ENCODE measurements around the gene INTS14. TPM values are rescaled to one million over a fixed set of nuclear protein-coding genes. Genes with fewer than 3 reads are reported as not detected.

INTS14 gene
- total and polyA plus RNA-seq, 2 of the 8 experiments (the other 6 are each of a cell fraction or from before 2014, with no cell fraction given) = 33.1 to 33.7 TPM

- TF ChIP-seq CHD7 (IDR thresholded peaks at IDR 0.05; ENCODE audit: insufficient replicate concordance, low read length) (no peak), MAX (IDR thresholded peaks at IDR 0.05) (peak; percentile 88)
Observed at GRCh38 chr15:65530318-65531111, 80.4 kb downstream of the INTS14 start, which contains the start of gene HACD3 (continued).
